ENCODE measurements around the gene PCNX3.

DNA sequence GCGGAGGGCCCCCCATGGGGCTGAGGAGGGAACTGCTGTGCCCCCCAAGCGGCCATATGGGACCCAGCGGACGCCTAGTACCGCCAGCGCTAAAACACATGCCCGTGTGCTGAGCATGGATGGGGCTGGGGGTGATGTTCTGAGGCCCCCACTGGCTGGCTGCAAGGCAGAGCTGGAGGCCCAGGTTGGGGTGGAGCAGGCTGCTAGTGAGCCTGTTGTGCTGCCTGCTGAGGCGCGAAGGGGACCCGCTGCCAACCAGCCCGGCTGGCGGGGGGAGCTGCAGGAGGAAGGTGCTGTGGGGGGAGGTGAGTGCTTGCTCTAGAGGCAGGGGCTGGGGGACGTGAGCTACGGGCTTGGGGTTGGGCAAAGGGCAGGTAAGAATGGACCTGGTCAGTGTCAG, 3.2 kb downstream of the PCNX3 start:
- TF ChIP-seq CTCF (IDR thresholded peaks at IDR 0.05) (no peak), POLR2A (IDR thresholded peaks at IDR 0.05) (no peak)

All from body of pancreas (tissue), 4 donors.